ENCODE results near the gene ARF3. TPM values are rescaled to one million over a fixed set of nuclear protein-coding genes. Genes with fewer than 3 reads are reported as not detected.

Gene ARF3
- total and polyA plus RNA-seq, 4 donors = 37.9 to 194 (median 111) TPM

GRCh38 chr12:48938805-48939204 lies 18.5 kb downstream of the ARF3 start:
- DNase-seq (no peak), ATAC-seq (ENCODE audit: insufficient read depth, low FRiP score) (no peak)
- Histone ChIP-seq H3K9ac (ENCODE audit: insufficient read depth in 1 of 2, low read length in 2 of 2) (no peak overlapping the region), H3K27me3 (ENCODE audit: control insufficient read depth in 3 of 3, insufficient read depth in 3 of 3, low read length in 2 of 3) (no peaks in the 10 kb centered on the region), H3K27ac (ENCODE audit: low read depth in 1 of 2, low read length in 1 of 2) (no peak overlapping the region), H3K4me1 (ENCODE audit: control insufficient read depth in 5 of 5, insufficient read depth in 5 of 5, low read length in 5 of 5) (no peaks in the 10 kb centered on the region), H3K36me3 (ENCODE audit: control insufficient read depth in 4 of 4, insufficient read depth in 4 of 4, low read length in 4 of 4) (peaks cover 14 to 42% (median 26%) of the 10 kb centered on the region in 4 donors), H3K9me3 (ENCODE audit: control insufficient read depth in 4 of 4, insufficient read depth in 3 of 4, low read length in 3 of 4) (no peaks in the 10 kb centered on the region), H3K4me3 (no peak overlapping the region)
- TF ChIP-seq CTCF (IDR thresholded peaks at IDR 0.05; ENCODE audit: control extremely low read depth, extremely low read depth) = no peak
- 75 to 89% methylated on average over 7 of the region's 7 CpGs for WGBS, 2 donors

GRCh38 chr12:48937170-48937569 lies 20.1 kb downstream of the ARF3 start:
- H3K27me3 ChIP-seq (ENCODE audit: control insufficient read depth in 3 of 3, insufficient read depth in 3 of 3, low read length in 2 of 3) = no peaks in the 10 kb centered on the region
- H3K36me3 ChIP-seq (ENCODE audit: control insufficient read depth in 4 of 4, insufficient read depth in 4 of 4, low read length in 4 of 4) = peaks cover 14 to 46% (median 31%) of the 10 kb centered on the region in 4 donors
- WGBS, 2 donors = 91 to 92% methylated on average over 6 of the region's 6 CpGs
- no peak overlapping the region for H3K4me3 ChIP-seq
- no peaks in the 10 kb centered on the region for H3K9me3 ChIP-seq (ENCODE audit: control insufficient read depth in 4 of 4, insufficient read depth in 3 of 4, low read length in 3 of 4)
- H3K27ac ChIP-seq (ENCODE audit: low read depth in 1 of 2, low read length in 1 of 2) = no peak overlapping the region
- ATAC-seq (ENCODE audit: insufficient read depth, low FRiP score) (no peak), DNase-seq (no peak)
- TF ChIP-seq CTCF (IDR thresholded peaks at IDR 0.05; ENCODE audit: control extremely low read depth, extremely low read depth) = no peak
- no peak overlapping the region for H3K9ac ChIP-seq (ENCODE audit: insufficient read depth in 1 of 2, low read length in 2 of 2)
- H3K4me1 ChIP-seq (ENCODE audit: control insufficient read depth in 5 of 5, insufficient read depth in 5 of 5, low read length in 5 of 5) = no peaks in the 10 kb centered on the region

DNA sequence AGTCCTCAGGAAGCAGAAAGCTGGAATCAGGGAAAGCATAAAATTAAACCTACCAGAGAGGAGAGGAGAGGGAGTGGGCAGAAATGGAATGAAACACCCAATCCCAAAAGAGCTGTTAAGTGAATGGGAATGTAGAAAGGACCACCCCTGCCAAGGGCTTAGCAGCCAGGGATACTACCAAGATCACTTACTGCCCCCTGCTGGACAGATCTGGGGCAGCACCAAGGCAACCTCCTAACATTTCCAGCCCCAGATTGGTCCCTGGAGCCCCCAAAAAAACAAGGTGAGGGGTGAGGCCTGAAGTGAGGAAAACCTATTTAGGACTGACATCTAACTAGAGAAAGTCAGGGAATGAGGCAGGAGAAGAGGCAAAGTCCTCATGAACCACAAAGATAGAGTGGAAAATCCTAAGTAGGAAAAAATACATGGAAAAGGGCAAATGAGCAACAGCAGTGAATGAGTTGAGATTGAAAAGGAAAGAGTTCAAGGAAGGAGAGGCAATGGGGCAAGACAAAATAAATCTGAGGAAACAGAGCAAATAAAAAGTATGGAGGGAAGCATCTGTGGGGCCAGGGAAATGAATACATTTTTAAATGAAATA lies 20.8 kb downstream of the ARF3 start:
- H3K9ac ChIP-seq (ENCODE audit: insufficient read depth in 1 of 2, low read length in 2 of 2) = no peak overlapping the region
- peaks cover 14 to 47% (median 29%) of the 10 kb centered on the region in 4 donors for H3K36me3 ChIP-seq (ENCODE audit: control insufficient read depth in 4 of 4, insufficient read depth in 4 of 4, low read length in 4 of 4)
- H3K4me3 ChIP-seq = no peak overlapping the region
- H3K27me3 ChIP-seq (ENCODE audit: control insufficient read depth in 3 of 3, insufficient read depth in 3 of 3, low read length in 2 of 3) = no peaks in the 10 kb centered on the region
- peak; percentile 78 to 79 (median 79) for DNase-seq
- peak; percentile 67 for ATAC-seq (ENCODE audit: insufficient read depth, low FRiP score)
- no peaks in the 10 kb centered on the region for H3K9me3 ChIP-seq (ENCODE audit: control insufficient read depth in 4 of 4, insufficient read depth in 3 of 4, low read length in 3 of 4)
- H3K4me1 ChIP-seq (ENCODE audit: control insufficient read depth in 5 of 5, insufficient read depth in 5 of 5, low read length in 5 of 5) = no peaks in the 10 kb centered on the region
- peak; percentile 47 for TF ChIP-seq CTCF (IDR thresholded peaks at IDR 0.05; ENCODE audit: control extremely low read depth, extremely low read depth)
- no peak overlapping the region for H3K27ac ChIP-seq (ENCODE audit: low read depth in 1 of 2, low read length in 1 of 2)

- peak in 1 of 3 donors; percentile 13 for DNase-seq
- Histone ChIP-seq H3K27ac (ENCODE audit: low read depth in 1 of 2, low read length in 1 of 2) (peak overlapping the region in 1 of 2 donors; percentile 2), H3K4me3 (no peak overlapping the region), H3K9me3 (ENCODE audit: control insufficient read depth in 4 of 4, insufficient read depth in 3 of 4, low read length in 3 of 4) (no peaks in the 10 kb centered on the region), H3K4me1 (ENCODE audit: control insufficient read depth in 5 of 5, insufficient read depth in 5 of 5, low read length in 5 of 5) (no peaks in the 10 kb centered on the region), H3K9ac (ENCODE audit: insufficient read depth in 1 of 2, low read length in 2 of 2) (no peak overlapping the region), H3K36me3 (ENCODE audit: control insufficient read depth in 4 of 4, insufficient read depth in 4 of 4, low read length in 4 of 4) (peaks cover 5 to 38% (median 30%) of the 10 kb centered on the region in 4 donors), H3K27me3 (ENCODE audit: control insufficient read depth in 3 of 3, insufficient read depth in 3 of 3, low read length in 2 of 3) (no peaks in the 10 kb centered on the region)
- ATAC-seq (ENCODE audit: insufficient read depth, low FRiP score) = no peak
- WGBS, 2 donors = 98 to 100% methylated on average over 1 of the region's 1 CpG
- no peak for TF ChIP-seq CTCF (IDR thresholded peaks at IDR 0.05; ENCODE audit: control extremely low read depth, extremely low read depth)
Observed at GRCh38 chr12:48934312-48934706, 23.0 kb downstream of the ARF3 start.
